H1 (cell line): ENCODE measurements around the gene VRK3. TPM values are rescaled to one million over a fixed set of nuclear protein-coding genes. Genes with fewer than 3 reads are reported as not detected.

Experiments used
- CTCF ChIA-PET: fragments of 300-600 bp; sonication (Branson Sonifier 250); formaldehyde crosslinking; loops from one replicate; lab custom pipeline; 2021; ENCODE audit not compliant: partially characterized antibody; lab: Charles Lee
- POLR2A ChIA-PET: fragments of 300-600 bp; sonication (Branson Sonifier 250); formaldehyde crosslinking; loops from one replicate; lab custom pipeline; 2021; ENCODE audit warnings: inconsistent platforms; ENCODE audit not compliant: partially characterized antibody; lab: Charles Lee
- DNase-seq, 2 experiments: peaks; one replicate each; pipeline versions ENCODE4 v3.0.0 to v3.0.0-alpha.2; 2010 to 2022; ENCODE audit warnings: low spot score in 2 of 2, low read depth in 1 of 2, mixed read lengths in 1 of 2
- FAIRE-seq: peaks from 2 replicates; lab custom pipeline; 2011; peaks lifted over from hg19 to GRCh38; lab: Jason Lieb, UNC
- H2AFZ ChIP-seq: 2 replicates; pipeline ENCODE4 v1.8.1; 2012; ENCODE audit warnings: low read length, inconsistent platforms
- H2AK5ac ChIP-seq: 2 replicates; pipeline ENCODE4 v1.6.1; 2013; ENCODE audit warnings: low read depth, low read length
- H2BK120ac ChIP-seq: replicated peaks from 2 replicates; pipeline ENCODE3; 2013; ENCODE audit warnings: low read depth, low read length, inconsistent platforms
- H2BK12ac ChIP-seq: 2 replicates; pipeline ENCODE4 v1.6.1; 2013; ENCODE audit warnings: low read depth, low read length
- H2BK15ac ChIP-seq: 2 replicates; pipeline ENCODE4 v1.6.1; 2013; ENCODE audit warnings: low read length
- H2BK20ac ChIP-seq: 2 replicates; pipeline ENCODE4 v1.6.1; 2013; ENCODE audit warnings: low read length
- H2BK5ac ChIP-seq: 2 replicates; pipeline ENCODE4 v1.6.1; 2013; ENCODE audit warnings: low read depth, low read length
- H3K14ac ChIP-seq: 2 replicates; pipeline ENCODE4 v1.6.1; 2013; ENCODE audit warnings: inconsistent platforms; ENCODE audit not compliant: insufficient read length
- H3K18ac ChIP-seq: 2 replicates; pipeline ENCODE4 v1.6.1; 2013; ENCODE audit warnings: low read length; ENCODE audit errors: extremely low read depth
- H3K23ac ChIP-seq: 2 replicates; pipeline ENCODE4 v1.6.1; 2013; ENCODE audit warnings: inconsistent platforms; ENCODE audit not compliant: insufficient read length
- H3K23me2 ChIP-seq: 2 replicates; pipeline ENCODE4 v1.6.1; 2013; ENCODE audit warnings: low read depth, low read length
- H3K27ac ChIP-seq: 2 replicates; pipeline ENCODE4 v1.6.1; 2011; ENCODE audit warnings: low read depth, low read length, inconsistent platforms
- H3K27me3 ChIP-seq, 4 experiments: replicated peaks in 1 of 4; 1 replicate in 1 of 4; 2 replicates in 3 of 4; pipeline versions ENCODE4 v1.6.1 to v1.8.1; 2011 to 2013; ENCODE audit warnings: low read length in 3 of 4, mild to moderate bottlenecking in 3 of 4, inconsistent platforms in 2 of 4, mixed read lengths in 2 of 4, moderate library complexity in 1 of 4; ENCODE audit not compliant: control insufficient read depth in 3 of 4, insufficient read depth in 3 of 4; ENCODE audit errors: extremely low read depth in 1 of 4
- H3K36me3 ChIP-seq, 4 experiments: 2 replicates each; pipeline versions ENCODE4 v1.6.1 to v1.8.1; 2011 to 2013; ENCODE audit warnings: mild to moderate bottlenecking in 4 of 4, low read length in 3 of 4, moderate library complexity in 2 of 4, control low read depth in 1 of 4, inconsistent platforms in 1 of 4; ENCODE audit not compliant: insufficient read depth in 4 of 4, control insufficient read depth in 2 of 4
- H3K4ac ChIP-seq: replicated peaks from 2 replicates; pipeline ENCODE3; 2013; ENCODE audit warnings: low read length, low read depth, mixed read lengths, inconsistent platforms; ENCODE audit not compliant: insufficient read length
- H3K4me1 ChIP-seq, 4 experiments: replicated peaks in 1 of 4; 1 replicate in 1 of 4; 2 replicates in 3 of 4; pipeline versions ENCODE4 v1.6.1 to v1.8.1; 2011 to 2013; ENCODE audit warnings: low read length in 3 of 4, inconsistent platforms in 2 of 4, mixed read lengths in 1 of 4; ENCODE audit not compliant: insufficient read depth in 4 of 4, control insufficient read depth in 3 of 4
- H3K4me2 ChIP-seq, 2 experiments: 2 replicates each; pipeline versions ENCODE4 v1.6.1 to v1.8.1; 2011 to 2013; ENCODE audit warnings: low read depth in 2 of 2, low read length in 2 of 2, control low read depth in 1 of 2, inconsistent platforms in 1 of 2, mild to moderate bottlenecking in 1 of 2; ENCODE audit not compliant: insufficient read depth in 1 of 2
- H3K4me3 ChIP-seq, 4 experiments: fragments of 200-600, 300-600 bp in 1 of 4; sonication (generic), shearing (Covaris generic), sonication (Bioruptor Twin) in 1 of 4; 2 replicates each; pipeline versions ENCODE4 v1.5.1 to v1.8.1; 2011 to 2016; ENCODE audit warnings: low read length in 4 of 4, low read depth in 3 of 4, control low read depth in 2 of 4, inconsistent platforms in 2 of 4, mild to moderate bottlenecking in 2 of 4, mixed read lengths in 1 of 4, moderate library complexity in 1 of 4; ENCODE audit not compliant: insufficient read depth in 2 of 4; ENCODE audit errors: extremely low read depth in 1 of 4
- H3K56ac ChIP-seq: replicated peaks from 2 replicates; pipeline ENCODE3; 2013; ENCODE audit warnings: low read depth, mild to moderate bottlenecking, mixed read lengths, low read length, inconsistent platforms; ENCODE audit not compliant: insufficient read length
- H3K79me1 ChIP-seq: 2 replicates; pipeline ENCODE4 v1.6.1; 2013; ENCODE audit warnings: low read depth, low read length, control low read depth
- H3K79me2 ChIP-seq, 2 experiments: 2 replicates each; pipeline versions ENCODE4 v1.6.1 to v1.8.1; 2012 to 2013; ENCODE audit warnings: low read length in 2 of 2, mild to moderate bottlenecking in 2 of 2, inconsistent platforms in 1 of 2; ENCODE audit not compliant: insufficient read depth in 2 of 2, control insufficient read depth in 1 of 2
- H3K9ac ChIP-seq, 4 experiments: replicated peaks in 1 of 4; 1 replicate in 1 of 4; 2 replicates in 3 of 4; pipeline versions ENCODE4 v1.6.1 to v1.8.1; 2011 to 2013; ENCODE audit warnings: low read depth in 3 of 4, low read length in 3 of 4, control low read depth in 2 of 4, mild to moderate bottlenecking in 2 of 4, moderate library complexity in 2 of 4, inconsistent platforms in 1 of 4; ENCODE audit errors: extremely low read depth in 1 of 4
- H3K9me3 ChIP-seq, 2 experiments: 2 replicates each; pipeline versions ENCODE4 v1.6.1 to v1.8.1; 2012 to 2013; ENCODE audit warnings: mild to moderate bottlenecking in 2 of 2, moderate library complexity in 2 of 2, control low read depth in 1 of 2, inconsistent platforms in 1 of 2, low read depth in 1 of 2, low read length in 1 of 2, mixed read lengths in 1 of 2; ENCODE audit not compliant: insufficient read depth in 2 of 2
- H4K20me1 ChIP-seq, 2 experiments: replicated peaks in 1 of 2; 2 replicates each; pipeline versions ENCODE3 to v1.8.1; 2011 to 2013; ENCODE audit warnings: inconsistent platforms in 2 of 2, low read length in 2 of 2, mild to moderate bottlenecking in 1 of 2; ENCODE audit not compliant: insufficient read depth in 2 of 2, control insufficient read depth in 1 of 2
- H4K5ac ChIP-seq: 2 replicates; pipeline ENCODE4 v1.6.1; 2013; ENCODE audit warnings: low read length, low read depth, mixed read lengths, inconsistent platforms; ENCODE audit not compliant: insufficient read length
- H4K8ac ChIP-seq: 2 replicates; pipeline ENCODE4 v1.8.0; 2013; ENCODE audit warnings: mild to moderate bottlenecking, moderate library complexity, low read length, inconsistent platforms; ENCODE audit not compliant: insufficient read depth; ENCODE audit errors: extremely low read depth
- H4K91ac ChIP-seq: replicated peaks from 2 replicates; pipeline ENCODE3; 2013; ENCODE audit warnings: low read length, mixed read lengths, inconsistent platforms; ENCODE audit not compliant: insufficient read length
- BACH1 ChIP-seq: IDR thresholded peaks from 2 replicates; pipeline ENCODE4 v1.6.1; 2012; ENCODE audit warnings: low read length, improper control_type of control experiment
- BCL11A ChIP-seq, 2 experiments: IDR thresholded peaks; one replicate each; pipeline ENCODE4 v1.6.1; 2011; ENCODE audit warnings: low read depth in 2 of 2, low read length in 2 of 2, mild to moderate bottlenecking in 2 of 2
- BRCA1 ChIP-seq: IDR thresholded peaks from 2 replicates; pipeline ENCODE4 v1.6.1; 2012; ENCODE audit warnings: low read depth, low read length, improper control_type of control experiment
- GTF2F1 ChIP-seq: IDR thresholded peaks from 2 replicates; pipeline ENCODE4 v1.6.1; 2012; ENCODE audit warnings: low read depth, low read length, improper control_type of control experiment, borderline replicate concordance
- HDAC2 ChIP-seq, 2 experiments: fragments of 300-600 bp in 1 of 2; sonication (generic) in 1 of 2; IDR thresholded peaks; 2 replicates each; pipeline ENCODE4 v1.6.1; 2011 to 2012; ENCODE audit warnings: low read depth in 2 of 2, low read length in 2 of 2, mild to moderate bottlenecking in 2 of 2, moderate library complexity in 2 of 2, borderline replicate concordance in 1 of 2, inconsistent platforms in 1 of 2
- HDAC6 ChIP-seq: IDR thresholded peaks from one replicate; pipeline ENCODE4 v1.7.1; 2012; ENCODE audit warnings: low read depth, mild to moderate bottlenecking, inconsistent platforms, low read length, moderate library complexity
- KDM4A ChIP-seq: IDR thresholded peaks from one replicate; pipeline ENCODE4 v1.7.1; 2012; ENCODE audit warnings: low read depth, mild to moderate bottlenecking, moderate library complexity, low read length, inconsistent platforms; ENCODE audit not compliant: severe bottlenecking
- RAD21 ChIP-seq, 2 experiments: IDR thresholded peaks in 1 of 2; conservative IDR thresholded peaks in 1 of 2; 2 replicates each; pipeline ENCODE4 v1.6.1; 2011; ENCODE audit warnings: low read depth in 2 of 2, low read length in 2 of 2, improper control_type of control experiment in 1 of 2, inconsistent platforms in 1 of 2, mild to moderate bottlenecking in 1 of 2, moderate library complexity in 1 of 2
- WGBS, 2 experiments: shearing (Covaris generic) in 1 of 2; methylation state at CpG; one replicate each; pipeline versions ENCODE4 v1.1.6 to v1.1.7; 2013 to 2015; ENCODE audit warnings: low lambda C conversion rate in 2 of 2, mixed read lengths in 2 of 2, inconsistent platforms in 1 of 2, low coverage in 1 of 2, missing lambda C conversion rate in 1 of 2; ENCODE audit not compliant: insufficient replicate concordance in 2 of 2, insufficient coverage in 1 of 2, insufficient read length in 1 of 2; ENCODE audit errors: extremely low coverage in 1 of 2, missing lambda C conversion rate in 1 of 2; 5-methylcytosine and 5-hydroxymethylcytosine counted together
- polyA plus RNA-seq, 7 experiments: library from polyadenylated mRNA; depleted of rRNA in 3 of 7; stranded (reverse) in 5 of 7; unstranded in 2 of 7; fragments of >200 nt in 5 of 7; fragments of 200-250 nt in 2 of 7; gene quantifications; 1 replicate in 5 of 7; 2 replicates in 1 of 7; 4 replicates in 1 of 7; pipeline versions ENCODE4 v1.2.1 to v1.2.3, GENCODE V29; 2011 to 2013; ENCODE audit warnings: missing spikeins in 2 of 7, mixed read lengths in 2 of 7
- total RNA-seq: library from RNA; stranded (reverse); fragmentation: NEBNext Ultra II Directional; extraction: Animal tissue kit (Norgen Biotek cat#: 25700); gene quantifications from 2 replicates; pipeline ENCODE4 v1.2.1, GENCODE V29; 2021

VRK3 gene
- total and polyA plus RNA-seq, 2 of the 8 experiments (the other 6 are each of a cell fraction or from before 2014, with no cell fraction given) = 21.3 to 36.1 TPM

- Histone ChIP-seq H2AK5ac (no peak overlapping the region), H3K27ac (no peak overlapping the region), H3K4ac (no peak overlapping the region), H4K5ac (no peak overlapping the region), H3K4me3 (peak overlapping the region; percentile 23 to 90 (median 62); a peak in 7 of 8 replicates), H3K4me2 (peak overlapping the region; percentile 60 to 67), H3K36me3 (peaks cover 9 to 17% (median 12%) of the 10 kb centered on the region in 4 experiments; a peak in 7 of 8 replicates), H2BK120ac (no peak overlapping the region), H2AFZ (0 out of 2 replicates have a peak overlapping the region, but pooled peaks have one; percentile 55), H3K79me2 (peaks cover 14 to 34% of the 10 kb centered on the region in 2 experiments), H2BK12ac (no peak overlapping the region), H2BK15ac (no peak overlapping the region; the same call in 1 of the 2 replicates), H4K91ac (no peak overlapping the region), H3K23ac (no peak overlapping the region), H3K27me3 (no peaks in the 10 kb centered on the region), H3K14ac (no peak overlapping the region), H3K4me1 (peaks cover 0 to 5% (median under 1%) of the 10 kb centered on the region in 4 experiments; a peak in 3 of 7 replicates), H4K20me1 (peaks cover under 1 to 5% of the 10 kb centered on the region in 2 experiments), H3K56ac (no peak overlapping the region), H3K9ac (no peak overlapping the region), H2BK20ac (no peak overlapping the region), H4K8ac (no peak overlapping the region; the same call in 1 of the 2 replicates), H3K9me3 (no peaks in the 10 kb centered on the region), H3K23me2 (peaks cover 9% of the 10 kb centered on the region), H2BK5ac (peak overlapping the region; percentile 71), H3K79me1 (peaks cover 8% of the 10 kb centered on the region), H3K18ac (no peak overlapping the region)
- 61% methylated on average over 15 of the region's 15 CpGs; no CpG with 5 or more reads in 1 of the 2 experiments for WGBS, 2 experiments
- POLR2A ChIA-PET = interaction anchor here (0.6 to 15.1 kb wide), 28 partner anchors 8 to 164 kb away, joined by 3 to 373 read pairs (median 6); partner anchors contain the start of genes AKT1S1, FUZ, IL4I1 and PTOV1
- CTCF ChIA-PET = interaction anchor here (0.6 to 2.5 kb wide), 3 partner anchors 14 to 57 kb away, joined by 3 to 11 read pairs (median 7); no protein-coding TSS in a partner anchor
- FAIRE-seq (no peak), DNase-seq (peak in 1 of 2 experiments; percentile 67)
- no peak for TF ChIP-seq HDAC6
- TF ChIP-seq BRCA1 = no peak
- TF ChIP-seq KDM4A = no peak
- no peak for TF ChIP-seq GTF2F1
- no peak for TF ChIP-seq RAD21 (IDR thresholded peaks at IDR 0.05 in 1 of 2, conservative IDR thresholded peaks at IDR 0.05 in 1 of 2; ENCODE audit: low read depth in 2 of 2, low read length in 2 of 2)
- no peak for TF ChIP-seq BACH1
- no peak for TF ChIP-seq HDAC2 (IDR thresholded peaks at IDR 0.05; ENCODE audit: borderline replicate concordance in 1 of 2, low read depth in 2 of 2, low read length in 2 of 2)
- no peak for TF ChIP-seq BCL11A (IDR thresholded peaks at IDR 0.05; ENCODE audit: low read depth in 2 of 2, low read length in 2 of 2)
Measured at GRCh38 chr19:49930483-49931011, 94.6 kb downstream of the VRK3 start.
